ENCODE data around the gene ZNF678. TPM values are rescaled to one million over a fixed set of nuclear protein-coding genes. Genes with fewer than 3 reads are reported as not detected.
"Not testable (repeated sequence)": the region's sequence is repeated elsewhere in the genome, so short reads cannot be mapped to it uniquely, and the experiment has no call there.

Gene ZNF678
- total RNA-seq, 1 experiment from 2014 or later = 9.1 TPM

DNA sequence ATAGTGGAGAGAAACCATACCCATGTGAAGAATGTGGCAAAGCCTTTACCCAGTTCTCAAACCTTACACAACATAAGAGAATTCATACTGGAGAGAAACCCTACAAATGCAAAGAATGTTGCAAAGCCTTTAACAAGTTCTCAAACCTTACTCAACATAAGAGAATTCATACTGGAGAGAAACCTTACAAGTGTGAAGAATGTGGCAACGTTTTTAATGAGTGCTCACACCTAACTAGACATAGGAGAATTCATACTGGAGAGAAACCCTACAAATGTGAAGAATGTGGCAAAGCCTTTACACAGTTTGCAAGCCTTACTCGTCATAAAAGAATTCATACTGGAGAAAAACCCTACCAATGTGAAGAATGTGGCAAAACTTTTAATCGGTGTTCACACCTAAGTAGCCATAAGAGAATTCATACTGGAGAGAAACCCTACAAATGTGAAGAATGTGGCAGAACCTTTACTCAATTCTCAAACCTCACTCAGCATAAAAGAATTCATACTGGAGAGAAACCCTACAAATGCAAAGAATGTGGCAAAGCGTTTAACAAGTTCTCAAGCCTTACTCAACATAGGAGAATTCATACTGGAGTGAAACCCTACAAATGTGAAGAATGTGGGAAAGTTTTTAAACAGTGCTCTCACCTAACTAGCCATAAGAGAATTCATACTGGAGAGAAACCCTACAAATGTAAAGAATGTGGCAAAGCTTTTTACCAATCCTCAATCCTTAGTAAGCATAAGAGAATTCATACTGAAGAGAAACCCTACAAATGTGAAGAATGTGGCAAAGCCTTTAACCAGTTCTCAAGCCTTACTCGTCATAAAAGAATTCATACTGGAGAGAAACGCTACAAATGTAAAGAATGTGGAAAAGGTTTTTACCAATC lies 91.7 kb downstream of the ZNF678 start:
- no peak for DNase-seq (ENCODE audit: low read depth, low spot score)
- in situ Hi-C loops (cut with HindIII; ENCODE audit: low pct_unique_long_range_greater_than_20kb, low sequenced_read_pairs) = no loop called here

DNA sequence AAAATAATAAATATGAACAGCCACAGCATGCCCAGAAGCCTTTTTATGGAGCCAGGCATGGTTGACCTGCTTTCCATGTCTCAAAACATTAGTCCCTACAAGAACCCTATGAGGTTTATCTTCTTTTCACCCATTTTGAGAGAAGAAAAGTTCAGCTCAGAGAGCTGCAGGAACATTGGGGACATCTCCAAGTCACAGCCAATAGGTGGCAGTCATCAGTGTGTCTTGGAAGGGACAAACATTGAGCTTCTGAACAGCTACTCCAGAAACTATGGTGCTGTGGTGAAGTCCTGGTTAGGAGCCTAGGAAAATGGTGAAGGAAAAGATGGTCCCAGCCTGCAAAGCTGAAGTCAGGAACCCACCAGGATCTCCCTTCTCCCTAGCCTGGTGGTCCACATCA lies 98.1 kb downstream of the ZNF678 start:
- in situ Hi-C loops (cut with HindIII; ENCODE audit: low pct_unique_long_range_greater_than_20kb, low sequenced_read_pairs) = no loop called here
- DNase-seq (ENCODE audit: low read depth, low spot score) = no peak

DNA sequence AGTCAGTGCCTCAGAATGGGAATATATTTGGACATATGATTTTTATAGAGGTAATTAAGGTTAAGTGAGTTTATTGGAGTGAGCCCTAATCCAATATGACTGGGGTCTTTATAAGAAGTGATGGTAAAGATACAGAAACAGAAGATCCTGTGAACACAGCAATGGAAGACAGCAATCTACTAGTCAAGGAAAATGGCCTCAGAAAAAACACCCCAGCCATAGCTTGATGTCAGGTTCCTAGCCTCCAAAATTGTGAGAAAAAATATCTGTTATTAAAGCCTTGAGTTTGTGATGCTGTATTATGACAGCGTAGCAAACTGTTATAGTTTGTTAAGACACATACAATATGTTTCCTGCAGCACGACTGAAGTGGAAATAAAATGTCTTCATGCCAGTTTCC lies 99.6 kb downstream of the ZNF678 start:
- no peak for DNase-seq (ENCODE audit: low read depth, low spot score)
- in situ Hi-C loops (cut with HindIII; ENCODE audit: low pct_unique_long_range_greater_than_20kb, low sequenced_read_pairs) = no loop called here

DNA sequence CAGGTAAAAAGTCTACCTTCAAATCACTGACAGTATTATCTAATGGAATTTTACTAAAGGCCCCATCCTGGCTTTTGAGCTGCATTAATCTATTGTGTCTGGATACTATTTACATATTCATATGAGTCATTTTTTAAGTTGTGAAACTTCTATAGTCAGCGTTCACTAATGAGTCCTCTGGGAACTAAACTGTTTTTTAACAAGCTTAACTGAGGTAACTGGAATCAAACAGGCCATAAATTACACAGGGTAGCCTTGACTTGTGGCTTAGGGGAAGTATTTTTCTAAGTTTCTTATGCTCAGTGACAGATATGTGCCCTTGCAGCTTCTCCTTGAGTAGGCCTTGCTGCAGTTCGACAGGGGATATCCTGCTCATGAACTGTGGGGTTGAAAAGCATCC lies 102.9 kb downstream of the ZNF678 start:
- in situ Hi-C loops (cut with HindIII; ENCODE audit: low pct_unique_long_range_greater_than_20kb, low sequenced_read_pairs) = no loop called here
- DNase-seq (ENCODE audit: low read depth, low spot score) = no peak

DNA sequence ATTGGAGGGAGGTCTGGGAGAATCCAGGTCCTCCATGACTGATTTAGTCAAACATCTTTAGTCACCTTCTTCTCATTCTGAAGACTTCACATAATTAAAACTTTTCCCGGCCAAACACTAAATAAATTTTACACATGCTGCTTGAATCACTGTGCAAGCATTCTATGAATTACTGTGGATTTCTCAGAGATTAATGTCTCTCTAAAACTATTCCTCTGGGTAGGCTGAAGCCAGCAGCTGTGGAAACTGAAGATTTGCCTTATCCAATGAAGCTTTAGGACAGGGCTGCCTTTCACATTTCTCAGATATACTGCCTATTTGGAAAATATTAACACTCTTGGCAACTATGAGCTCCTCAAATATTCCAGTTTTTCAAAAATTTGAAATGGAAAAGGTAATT lies 110.1 kb downstream of the ZNF678 start:
- in situ Hi-C loops (cut with HindIII; ENCODE audit: low pct_unique_long_range_greater_than_20kb, low sequenced_read_pairs) = no loop called here
- no peak for DNase-seq (ENCODE audit: low read depth, low spot score)

DNA sequence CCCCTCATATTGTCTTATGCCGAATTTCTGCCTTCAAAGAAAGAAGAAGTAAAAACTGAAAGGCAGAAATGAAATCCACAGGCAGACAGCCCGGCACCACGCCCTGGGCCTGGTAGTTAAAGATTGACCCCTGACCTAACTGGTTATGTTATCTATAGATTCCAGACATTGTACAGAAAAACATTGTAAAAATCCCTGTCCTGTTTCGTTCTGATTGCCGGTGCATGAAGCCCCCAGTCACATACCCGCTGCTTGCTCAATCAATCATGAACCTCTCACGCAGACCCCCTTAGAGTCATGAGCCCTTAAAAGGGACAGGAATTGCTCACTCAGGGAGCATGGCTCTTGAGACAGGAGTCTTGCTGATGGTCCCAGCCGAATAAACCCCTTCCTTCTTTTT lies 122.5 kb downstream of the ZNF678 start:
- in situ Hi-C loops (cut with HindIII; ENCODE audit: low pct_unique_long_range_greater_than_20kb, low sequenced_read_pairs) = no loop called here
- no peak for DNase-seq (ENCODE audit: low read depth, low spot score)

DNA sequence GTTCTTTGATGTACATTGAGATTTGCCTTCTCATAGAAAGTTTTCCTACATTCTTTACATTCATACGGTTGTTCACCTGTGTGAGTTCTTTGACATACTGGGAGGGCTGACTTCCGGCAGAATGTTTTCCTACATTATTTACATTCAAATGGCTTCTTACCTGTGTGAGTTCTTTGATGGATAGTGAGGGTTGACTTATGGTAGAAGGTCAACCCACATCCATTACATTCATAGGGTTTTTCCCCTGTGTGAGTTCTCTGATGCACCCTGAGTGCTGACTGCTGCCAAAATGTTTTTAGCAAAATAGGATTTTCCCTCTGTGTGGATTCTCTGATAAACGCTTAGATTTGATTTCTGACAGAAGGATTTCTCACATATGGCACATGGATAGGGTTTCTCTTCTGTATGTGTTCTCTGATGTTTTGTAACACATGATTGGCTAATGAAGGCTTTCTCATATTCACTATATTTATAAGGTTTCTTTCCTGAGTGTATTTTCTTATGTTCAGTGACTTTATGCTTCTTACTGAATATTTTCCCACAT lies 134.0 kb downstream of the ZNF678 start:
- no peak for DNase-seq (ENCODE audit: low read depth, low spot score)
- in situ Hi-C loops (cut with HindIII; ENCODE audit: low pct_unique_long_range_greater_than_20kb, low sequenced_read_pairs) = no loop called here

DNA sequence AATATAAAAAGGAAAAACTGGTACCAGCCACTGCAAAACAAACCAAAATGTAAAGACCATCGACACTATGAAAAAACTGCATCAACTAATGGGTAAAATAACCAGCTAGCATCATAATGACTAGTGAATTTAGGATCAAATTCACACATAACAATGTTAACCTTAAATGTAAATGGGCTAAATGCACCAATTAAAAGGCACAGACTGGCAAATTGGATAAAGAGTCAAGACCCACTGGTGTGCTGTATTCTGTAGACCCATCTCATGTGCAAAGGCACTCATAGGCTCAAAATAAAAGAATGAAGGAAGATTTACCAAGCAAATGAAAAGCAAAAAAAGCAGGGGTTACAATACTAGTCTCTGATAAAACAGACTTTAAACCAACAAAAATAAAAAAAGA lies 138.3 kb downstream of the ZNF678 start:
- DNase-seq (ENCODE audit: low read depth, low spot score); in situ Hi-C loops (cut with HindIII; ENCODE audit: low pct_unique_long_range_greater_than_20kb, low sequenced_read_pairs): not testable (repeated sequence)

DNA sequence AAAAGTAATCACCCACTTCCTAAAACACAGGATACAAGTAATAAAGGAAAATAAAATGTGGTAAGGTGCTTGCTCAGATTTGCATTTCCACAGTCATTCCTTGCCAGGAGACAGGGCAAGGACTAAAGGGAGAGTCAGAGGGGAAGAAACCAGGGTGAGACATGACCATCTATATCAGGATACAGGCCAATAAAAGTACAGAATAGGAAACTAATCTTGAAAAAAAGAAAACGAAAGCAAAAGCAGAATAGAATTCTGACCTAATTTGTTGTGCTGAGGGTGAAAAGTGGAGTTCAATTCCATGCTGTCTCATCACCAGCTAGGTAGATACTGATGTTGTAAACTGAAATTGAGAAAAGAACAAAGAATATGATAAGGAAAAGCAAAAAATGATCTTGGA lies 144.5 kb downstream of the ZNF678 start:
- in situ Hi-C loops (cut with HindIII; ENCODE audit: low pct_unique_long_range_greater_than_20kb, low sequenced_read_pairs) = no loop called here

DNA sequence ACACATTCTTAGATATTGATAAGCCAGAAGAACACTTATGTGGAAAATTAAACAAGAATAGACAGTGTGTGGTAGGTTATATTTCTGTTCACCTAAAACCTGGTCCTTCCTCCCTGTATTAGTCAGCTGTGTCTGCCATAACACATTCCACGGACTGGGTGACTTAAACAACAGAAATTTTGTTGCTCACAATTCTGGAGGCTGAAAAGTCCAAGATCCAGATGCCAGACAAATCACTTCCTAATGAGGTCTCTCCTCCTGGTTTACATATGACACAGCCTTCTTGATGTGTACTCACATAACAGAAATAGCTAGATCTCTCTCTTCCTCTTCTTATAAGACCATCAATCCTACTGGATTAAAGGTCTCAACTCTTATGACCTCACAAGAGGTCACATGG lies 146.1 kb downstream of the ZNF678 start:
- DNase-seq (ENCODE audit: low read depth, low spot score) = no peak
- in situ Hi-C loops (cut with HindIII; ENCODE audit: low pct_unique_long_range_greater_than_20kb, low sequenced_read_pairs) = no loop called here

More for the DNA sequence above, 144.5 kb downstream of the ZNF678 start:
- no peak for DNase-seq (ENCODE audit: low read depth, low spot score)

DNA sequence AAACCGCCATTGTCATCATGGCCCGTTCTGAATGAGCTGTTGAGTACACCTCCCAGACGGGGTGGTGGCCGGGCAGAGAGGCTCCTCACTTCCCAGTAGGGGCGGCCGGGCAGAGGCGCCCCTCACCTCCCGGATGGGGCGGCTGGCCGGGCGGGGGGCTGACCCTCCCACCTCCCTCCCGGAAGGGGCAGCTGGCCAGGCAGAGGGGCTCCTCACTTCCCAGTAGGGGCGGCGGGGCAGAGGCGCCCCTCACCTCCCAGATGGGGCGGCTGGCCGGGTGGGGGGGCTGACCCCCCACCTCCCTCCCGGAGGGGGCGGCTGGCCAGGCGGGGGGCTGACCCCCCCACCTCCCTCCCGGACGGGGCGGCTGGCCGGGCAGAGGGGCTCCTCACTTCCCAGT lies 147.1 kb downstream of the ZNF678 start:
- in situ Hi-C loops (cut with HindIII; ENCODE audit: low pct_unique_long_range_greater_than_20kb, low sequenced_read_pairs); DNase-seq (ENCODE audit: low read depth, low spot score): not testable (repeated sequence)

DNA sequence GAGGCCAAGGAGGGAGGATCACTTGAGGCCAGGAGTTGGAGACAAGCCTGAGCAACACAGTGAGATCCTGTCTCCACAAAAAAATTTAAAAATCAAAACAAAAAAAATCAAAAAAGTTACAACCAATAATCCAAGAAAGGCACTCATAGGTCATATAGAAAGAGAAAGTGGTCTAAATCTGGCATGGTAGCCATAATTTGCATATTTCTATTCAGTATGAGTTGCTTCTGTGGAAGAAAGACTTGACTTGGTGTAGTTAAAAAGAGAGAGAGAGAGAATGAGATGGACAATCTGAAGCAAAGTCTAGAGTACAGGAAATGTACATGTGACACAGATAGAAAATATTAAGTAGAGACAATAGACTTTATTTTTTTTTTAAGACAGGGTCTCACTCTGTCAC lies 149.3 kb downstream of the ZNF678 start:
- in situ Hi-C loops (cut with HindIII; ENCODE audit: low pct_unique_long_range_greater_than_20kb, low sequenced_read_pairs) = no loop called here
- DNase-seq (ENCODE audit: low read depth, low spot score) = no peak

DNA sequence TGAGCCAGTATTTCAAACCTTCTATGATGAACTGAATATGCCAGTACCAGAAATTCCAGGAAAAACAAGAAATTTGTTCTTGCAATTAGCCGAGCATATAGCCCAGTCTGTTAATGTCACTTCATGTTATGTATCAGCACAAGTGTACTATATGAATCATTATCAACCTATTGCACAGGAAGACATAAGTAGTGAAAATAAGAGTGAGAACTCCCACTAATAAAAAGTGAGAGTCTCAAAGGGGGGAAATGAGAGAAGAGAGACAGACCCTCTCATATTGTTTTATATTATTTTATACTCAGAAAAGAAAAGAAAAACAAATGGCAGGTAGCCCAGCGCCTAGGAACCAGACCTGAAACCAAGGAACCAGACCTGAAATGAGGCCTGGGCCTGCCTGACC lies 155.6 kb downstream of the ZNF678 start:
- DNase-seq (ENCODE audit: low read depth, low spot score) = no peak
- in situ Hi-C loops (cut with HindIII; ENCODE audit: low pct_unique_long_range_greater_than_20kb, low sequenced_read_pairs) = no loop called here

DNA sequence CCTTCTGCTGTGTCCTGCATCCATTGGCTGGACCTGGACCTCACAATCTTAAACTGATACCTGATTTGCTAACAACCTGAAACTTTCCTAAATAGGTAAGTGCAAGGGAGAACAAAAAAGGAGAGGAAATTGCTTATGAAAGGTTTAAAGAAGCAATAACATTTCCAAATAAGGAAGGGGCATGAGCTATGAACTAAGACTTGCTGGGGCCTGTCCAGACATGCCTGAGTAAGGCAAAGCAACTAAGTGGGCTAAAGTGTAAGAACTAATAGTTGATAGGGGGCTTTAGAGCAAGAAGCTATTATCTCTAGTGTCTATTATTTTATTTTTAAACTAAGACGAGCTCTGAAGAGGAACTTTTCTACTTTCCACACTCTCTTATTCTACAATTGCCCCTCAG lies 160.1 kb downstream of the ZNF678 start:
- DNase-seq (ENCODE audit: low read depth, low spot score) = no peak
- in situ Hi-C loops (cut with HindIII; ENCODE audit: low pct_unique_long_range_greater_than_20kb, low sequenced_read_pairs) = no loop called here

DNA sequence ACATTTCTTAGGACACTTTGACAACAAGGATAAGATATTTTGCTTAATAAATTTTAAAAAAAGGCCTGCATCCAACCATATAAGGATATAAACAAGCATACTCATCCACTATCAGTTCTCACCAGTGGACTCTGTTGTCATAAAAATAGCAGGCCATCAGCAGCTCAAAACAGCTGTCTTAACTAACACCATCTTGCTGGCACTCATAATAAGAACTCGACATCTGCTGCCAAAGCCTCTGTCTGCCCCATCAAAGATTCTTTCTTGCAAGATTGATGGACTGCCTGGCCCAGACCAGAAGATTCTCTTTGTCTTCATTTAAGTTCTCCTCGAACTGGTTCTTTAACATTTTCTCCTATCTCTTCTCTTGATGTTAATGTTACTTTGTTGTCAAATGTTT lies 161.7 kb downstream of the ZNF678 start:
- DNase-seq (ENCODE audit: low read depth, low spot score) = no peak
- in situ Hi-C loops (cut with HindIII; ENCODE audit: low pct_unique_long_range_greater_than_20kb, low sequenced_read_pairs) = no loop called here

DNA sequence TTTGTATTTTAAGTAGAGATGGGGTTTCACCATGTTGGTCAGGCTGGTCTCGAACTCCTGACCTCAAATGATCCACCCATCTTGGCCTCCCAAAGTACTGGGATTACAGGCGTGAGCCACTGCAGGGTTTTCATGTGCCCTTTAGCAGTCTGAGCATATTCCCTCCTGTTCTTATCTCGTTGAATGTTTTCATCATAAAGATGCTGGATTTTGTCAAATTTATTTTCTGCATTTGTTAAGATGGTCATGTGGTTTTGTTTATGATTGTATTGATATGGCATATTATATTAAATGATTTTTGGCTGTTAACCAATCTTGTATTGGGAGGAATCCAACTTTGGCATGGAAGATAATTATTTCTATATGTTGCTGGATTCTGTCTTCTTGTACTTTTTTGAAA lies 163.0 kb downstream of the ZNF678 start:
- in situ Hi-C loops (cut with HindIII; ENCODE audit: low pct_unique_long_range_greater_than_20kb, low sequenced_read_pairs) = no loop called here
- DNase-seq (ENCODE audit: low read depth, low spot score) = no peak

Data from SK-MEL-5 (cell line).